NOMO-1 (cell line): Measurements from ENCODE around the gene FAHD2A.
"Not testable (repeated sequence)": the region's sequence is repeated elsewhere in the genome, so short reads cannot be mapped to it uniquely, and the experiment has no call there.

Experiments
- DNase-seq, 2 experiments: peaks; one replicate each; lab custom pipeline; 2025; ENCODE audit not compliant: unreplicated experiment in 2 of 2; lab: John Stamatoyannopoulos, UW

Gene FAHD2A, protein sequence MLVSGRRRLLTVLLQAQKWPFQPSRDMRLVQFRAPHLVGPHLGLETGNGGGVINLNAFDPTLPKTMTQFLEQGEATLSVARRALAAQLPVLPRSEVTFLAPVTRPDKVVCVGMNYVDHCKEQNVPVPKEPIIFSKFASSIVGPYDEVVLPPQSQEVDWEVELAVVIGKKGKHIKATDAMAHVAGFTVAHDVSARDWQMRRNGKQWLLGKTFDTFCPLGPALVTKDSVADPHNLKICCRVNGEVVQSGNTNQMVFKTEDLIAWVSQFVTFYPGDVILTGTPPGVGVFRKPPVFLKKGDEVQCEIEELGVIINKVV

DNA sequence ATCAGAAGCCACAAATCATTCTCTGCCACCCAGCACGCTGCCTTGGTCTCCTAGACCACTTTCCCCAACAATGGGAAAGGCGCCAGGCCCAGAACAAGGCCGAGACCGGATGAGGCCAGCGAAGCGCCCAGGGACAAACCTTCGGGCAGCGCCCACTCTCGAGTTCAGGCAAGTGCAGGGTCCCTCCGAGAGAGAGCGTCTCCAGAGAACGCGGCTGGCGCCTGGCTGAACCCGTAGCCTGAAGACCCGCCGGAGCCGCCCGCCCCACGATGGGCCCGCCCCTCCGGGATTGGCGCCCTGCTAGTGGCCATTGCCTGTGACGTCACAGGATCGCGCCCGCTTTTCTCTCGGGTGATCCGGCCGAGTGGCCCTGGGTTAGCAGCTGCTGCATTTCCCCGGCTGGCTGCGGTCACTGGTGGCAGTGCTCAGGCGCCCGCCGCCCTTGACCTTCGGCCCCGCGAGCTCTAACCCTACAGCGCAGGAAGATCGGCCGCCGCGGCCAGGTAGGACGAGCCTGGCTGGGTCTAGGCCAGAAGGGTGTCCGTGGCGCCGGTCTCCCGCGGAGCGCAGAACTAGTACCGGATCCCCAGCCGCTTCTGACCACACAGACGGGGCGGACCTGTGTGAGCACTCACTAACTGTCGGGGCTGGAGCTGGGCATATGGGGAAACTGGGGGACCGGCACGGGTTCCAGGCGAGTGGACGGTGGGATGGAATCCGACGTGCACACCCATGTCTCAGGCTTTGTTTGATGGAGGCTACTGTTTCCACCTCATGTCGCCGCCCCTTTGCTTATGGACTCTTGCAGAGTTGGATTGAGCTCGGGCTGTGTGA is at the start of gene FAHD2A:
TSS of gene FAHD2A (plus strand) at position 339 of the 834 bp plus-strand sequence. CDS start 2,851 bp downstream, outside the sequence.
- DNase-seq = peak; percentile 90 to 93

DNA sequence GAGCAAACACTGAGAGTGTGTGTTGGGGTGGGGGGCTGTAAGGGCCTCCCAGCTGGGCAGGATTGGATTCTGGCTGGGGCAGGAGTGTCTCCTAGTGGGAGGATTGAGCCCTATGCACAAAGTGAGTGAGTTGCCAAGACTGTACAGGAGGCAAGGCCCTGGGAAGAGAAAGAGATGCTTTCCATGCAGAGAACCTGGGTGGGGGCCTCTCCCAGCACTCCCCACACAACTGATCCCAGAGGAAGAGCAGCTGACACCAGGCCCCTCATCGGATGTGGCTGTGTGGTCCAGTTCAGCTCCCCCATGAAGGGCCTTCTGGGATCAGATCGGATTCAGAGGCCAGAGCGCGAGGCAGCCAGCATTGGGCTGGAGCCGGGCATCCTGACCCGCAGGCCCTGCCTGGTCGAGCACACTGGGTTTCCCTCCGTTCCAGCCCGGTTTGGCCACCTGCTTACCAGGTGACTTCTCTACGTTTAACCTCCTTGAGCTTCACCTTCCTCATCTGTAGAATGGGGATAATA is 49.4 kb upstream of the FAHD2A start:
- no peak for DNase-seq

DNA sequence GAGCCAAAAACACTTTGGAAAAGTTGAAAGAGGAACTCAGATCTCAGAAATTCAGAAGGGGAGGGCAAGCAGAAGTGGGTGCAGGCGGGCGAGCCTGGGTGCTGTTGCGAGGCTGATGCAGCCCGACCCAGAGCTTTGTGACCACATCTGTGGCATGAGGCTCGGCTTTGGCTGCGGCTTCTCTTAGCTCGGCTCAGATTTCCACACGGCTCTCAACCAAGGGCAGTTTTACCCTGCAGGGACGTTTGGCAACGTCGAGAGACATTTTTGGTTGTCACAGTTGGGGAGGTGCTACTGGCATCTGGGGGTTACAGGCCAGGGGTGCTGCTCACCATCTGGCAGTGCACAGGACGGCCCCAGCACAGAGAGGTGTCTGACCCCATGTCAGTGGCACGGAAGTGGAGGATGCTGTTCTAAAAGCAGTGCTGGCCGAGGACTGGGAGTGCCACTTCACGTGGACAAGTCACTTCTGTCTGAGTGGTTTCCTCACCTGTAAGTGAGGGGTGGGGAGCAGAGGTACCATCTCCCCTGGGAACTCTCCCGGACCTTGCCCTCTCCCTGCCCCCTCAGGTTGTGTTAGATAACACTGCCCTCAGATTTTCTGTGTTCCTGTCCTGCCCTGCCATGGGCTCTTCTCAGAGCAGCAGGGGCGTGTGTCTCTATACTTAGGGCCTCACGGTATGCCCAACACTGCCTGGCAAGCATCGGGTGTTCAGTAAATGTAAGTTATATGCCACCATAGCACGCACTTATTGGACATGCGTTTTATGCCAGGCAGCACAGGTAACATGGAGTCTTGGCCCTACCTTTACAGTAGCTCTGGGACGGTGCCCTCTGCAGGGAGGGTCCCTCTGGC is 48.7 kb upstream of the FAHD2A start:
- DNase-seq = no peak

DNA sequence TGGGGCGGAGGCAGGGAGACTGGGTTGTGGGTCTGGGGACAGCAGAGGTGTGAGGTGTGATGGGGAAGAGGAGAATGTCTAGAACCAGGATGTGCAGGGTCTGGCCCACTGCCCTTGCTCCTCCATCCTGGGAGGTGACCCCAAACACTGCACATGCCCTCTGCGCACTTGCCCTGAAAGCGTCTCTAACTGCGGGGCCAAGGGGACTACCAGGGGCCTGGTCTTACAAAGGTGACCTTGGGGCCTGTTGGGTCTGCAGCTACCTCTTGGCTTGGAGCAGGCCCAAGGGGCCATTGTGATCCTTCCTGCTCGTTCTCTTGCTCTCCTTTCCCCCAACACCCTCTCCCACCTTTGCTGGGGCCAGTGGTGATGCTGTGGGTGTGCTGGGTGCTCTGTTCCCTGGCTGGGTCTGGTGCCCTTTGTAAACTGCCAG is 48.0 kb upstream of the FAHD2A start:
- DNase-seq = no peak

DNA sequence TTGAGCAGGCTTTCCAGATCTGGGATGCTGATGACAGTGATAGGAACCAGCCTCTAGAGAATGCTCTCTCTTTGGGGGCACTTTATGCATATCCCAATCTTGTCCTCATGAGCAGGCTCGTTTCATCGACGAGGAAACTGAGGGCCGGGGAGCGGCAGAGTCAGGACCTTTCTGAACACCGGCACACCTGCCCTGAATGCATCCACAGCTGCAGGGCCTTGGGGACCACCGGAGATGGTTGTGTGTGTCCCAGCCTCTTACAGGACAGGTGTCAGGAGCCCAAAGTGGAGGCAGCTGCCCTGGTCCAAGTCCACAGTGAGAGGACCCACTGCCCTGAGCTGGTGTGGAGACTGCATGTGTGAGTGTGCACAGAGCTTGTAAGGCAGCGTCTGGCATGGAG is 47.6 kb upstream of the FAHD2A start:
- DNase-seq = no peak

DNA sequence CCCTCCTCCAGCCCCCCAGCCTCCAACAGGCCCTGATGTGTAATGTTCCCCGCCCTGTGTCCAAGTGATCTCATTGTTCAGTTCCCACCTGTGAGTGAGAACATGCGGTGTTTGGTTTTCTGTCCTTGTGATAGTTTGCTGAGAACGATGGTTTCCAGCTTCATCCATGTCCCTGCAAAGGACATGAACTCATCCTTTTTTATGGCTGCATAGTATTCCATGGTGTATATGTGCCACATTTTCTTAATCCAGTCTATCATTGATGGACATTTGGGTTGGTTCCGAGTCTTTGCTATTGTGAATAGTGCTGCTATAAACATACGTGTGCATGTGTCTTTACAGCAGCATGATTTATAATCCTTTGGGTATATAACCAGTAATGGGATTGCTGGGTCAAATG is 47.0 kb upstream of the FAHD2A start:
- DNase-seq = not testable (repeated sequence)

DNA sequence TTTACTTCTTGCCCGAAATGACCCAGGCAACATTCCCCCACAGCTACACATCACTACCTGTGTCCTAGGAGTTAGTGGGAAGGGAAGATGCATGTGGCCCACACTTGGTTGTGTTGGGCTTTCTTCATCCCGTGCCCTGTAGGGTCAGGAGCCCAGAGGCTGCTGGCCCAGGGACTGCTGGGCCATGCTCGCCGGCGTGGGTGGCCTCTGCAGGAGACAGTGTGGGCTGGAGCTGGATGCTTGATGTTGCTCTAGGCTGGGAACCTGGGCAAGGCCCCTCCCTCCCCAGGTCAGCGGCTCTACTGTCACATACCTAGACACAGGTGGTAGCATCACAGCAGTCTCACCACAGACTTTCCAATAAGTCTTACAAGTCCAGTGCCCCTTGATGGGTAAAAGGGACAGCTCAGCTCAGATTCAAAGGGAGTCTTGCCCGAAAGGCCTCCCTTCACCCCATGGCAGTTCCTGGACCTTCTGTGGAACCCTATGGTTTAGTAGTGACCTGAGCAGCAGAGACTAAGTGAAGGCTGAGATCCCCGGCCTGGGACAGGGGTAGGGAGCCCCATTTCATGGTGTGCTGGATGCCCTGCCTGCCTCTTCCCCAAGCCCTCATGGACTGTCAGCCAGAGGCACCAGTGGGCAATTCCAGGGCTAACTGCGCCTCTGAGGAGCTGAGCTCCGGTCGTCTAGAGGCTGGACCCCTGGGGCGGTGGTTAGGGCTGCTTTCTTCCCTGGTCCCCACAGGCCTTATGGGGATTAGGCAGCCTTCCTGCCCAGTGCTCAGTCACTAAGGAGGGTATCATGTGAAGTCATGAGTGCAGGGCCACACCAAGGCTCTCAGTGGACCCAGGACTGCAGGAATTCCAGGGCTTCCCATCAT is 45.4 kb upstream of the FAHD2A start:
- DNase-seq = no peak

DNA sequence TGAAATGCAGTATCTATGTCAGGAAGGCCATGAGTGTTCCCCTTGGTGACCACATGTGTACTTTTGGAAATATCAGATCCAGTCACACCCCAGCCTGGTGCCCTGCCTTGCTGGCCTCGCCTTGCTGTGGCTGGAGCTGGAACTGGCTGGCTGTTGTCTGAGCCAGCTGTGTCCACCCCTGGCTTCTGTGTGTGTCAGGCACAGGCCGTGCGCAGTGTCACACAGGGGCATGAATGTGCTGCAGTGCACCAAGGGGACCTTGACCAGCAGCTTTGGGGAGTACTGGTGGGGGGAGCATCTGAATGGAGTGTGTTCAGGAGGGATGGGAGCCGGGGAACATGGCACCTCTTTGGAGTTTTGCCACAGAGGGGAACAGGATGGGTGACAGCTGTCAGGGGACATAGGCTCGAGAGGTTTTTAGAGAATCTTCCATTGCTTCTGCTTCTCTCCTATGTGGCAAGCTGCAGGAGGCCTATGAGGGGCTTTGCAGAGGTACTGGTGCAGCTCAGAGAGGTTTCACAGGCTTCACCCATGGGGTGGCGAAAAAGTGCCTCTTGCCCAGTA is 44.7 kb upstream of the FAHD2A start:
- DNase-seq = no peak

DNA sequence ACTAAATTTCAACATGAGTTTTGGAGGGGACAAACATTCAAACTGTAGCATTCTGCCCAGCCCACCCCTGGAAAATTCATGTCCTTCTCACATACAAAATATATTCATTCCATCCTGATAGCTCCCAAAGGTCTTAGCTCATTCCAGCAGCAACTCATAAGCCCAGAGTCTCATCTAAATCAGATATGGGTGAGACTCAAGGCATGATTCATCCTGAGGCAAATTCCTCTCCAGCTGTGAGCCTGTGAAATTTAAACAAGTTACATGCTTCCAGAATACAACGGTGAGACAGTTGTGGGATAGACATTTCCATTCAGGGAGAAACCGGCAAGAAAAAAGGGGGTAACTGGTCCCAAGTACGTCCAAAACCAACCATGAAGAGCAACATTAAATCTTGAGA is 43.5 kb upstream of the FAHD2A start:
- no peak for DNase-seq

DNA sequence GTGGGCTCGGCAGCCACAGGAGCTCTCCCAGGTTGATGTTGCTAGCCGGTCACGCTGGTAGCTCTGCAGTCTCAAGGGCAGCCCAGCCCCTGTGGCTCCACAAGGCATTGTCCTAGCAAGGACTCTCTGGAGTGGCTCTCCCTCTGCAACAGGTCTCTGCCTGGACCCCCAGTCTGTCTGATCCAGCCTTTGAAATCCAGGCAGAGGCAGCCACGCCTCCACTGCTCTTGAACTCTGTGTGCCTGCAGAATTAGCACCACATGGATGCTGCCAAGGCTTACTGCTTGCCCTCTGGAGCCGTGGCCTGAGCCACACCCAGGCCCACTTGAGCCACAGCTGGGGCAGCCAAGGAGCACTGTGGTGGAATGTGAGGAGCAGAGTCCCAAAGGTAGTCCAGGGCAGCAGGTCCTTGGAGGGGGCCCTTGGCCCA is 43.0 kb upstream of the FAHD2A start:
- no peak for DNase-seq

DNA sequence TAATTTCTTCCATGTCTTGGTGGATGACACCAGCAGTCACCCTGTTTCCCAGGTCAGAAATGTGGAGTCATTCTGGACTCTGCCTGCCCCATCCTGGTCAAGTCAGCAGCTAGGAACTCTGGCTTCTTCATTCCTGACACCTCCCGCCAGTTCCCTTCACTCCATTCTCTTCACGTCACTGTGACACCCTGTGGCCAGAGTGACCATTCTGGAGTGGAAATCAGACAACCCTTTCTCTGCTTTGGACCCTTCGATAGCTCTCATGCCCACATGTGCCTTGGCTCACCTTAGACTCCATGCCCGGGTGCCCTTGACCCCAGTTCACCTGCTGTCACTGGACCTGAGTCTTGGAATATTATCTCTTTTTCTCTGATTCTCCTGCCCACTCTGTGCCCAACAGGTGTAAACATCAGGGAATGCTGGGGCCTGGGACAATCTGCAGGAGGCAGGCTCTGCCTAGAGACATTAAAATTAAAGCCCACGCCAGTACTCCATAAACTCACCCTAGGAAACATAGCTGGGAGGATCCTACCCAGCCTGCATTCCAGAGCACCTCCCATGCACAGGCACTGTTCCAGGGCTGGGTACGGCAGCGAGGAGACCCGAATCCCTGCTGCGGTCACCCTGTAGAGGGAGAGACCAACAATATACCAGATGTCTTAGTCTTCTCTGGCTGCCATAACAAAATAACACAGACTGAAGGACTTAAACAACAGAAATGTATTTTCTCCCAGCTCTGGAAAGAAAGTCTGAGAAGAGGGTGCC is 41.1 kb upstream of the FAHD2A start:
- DNase-seq = no peak

DNA sequence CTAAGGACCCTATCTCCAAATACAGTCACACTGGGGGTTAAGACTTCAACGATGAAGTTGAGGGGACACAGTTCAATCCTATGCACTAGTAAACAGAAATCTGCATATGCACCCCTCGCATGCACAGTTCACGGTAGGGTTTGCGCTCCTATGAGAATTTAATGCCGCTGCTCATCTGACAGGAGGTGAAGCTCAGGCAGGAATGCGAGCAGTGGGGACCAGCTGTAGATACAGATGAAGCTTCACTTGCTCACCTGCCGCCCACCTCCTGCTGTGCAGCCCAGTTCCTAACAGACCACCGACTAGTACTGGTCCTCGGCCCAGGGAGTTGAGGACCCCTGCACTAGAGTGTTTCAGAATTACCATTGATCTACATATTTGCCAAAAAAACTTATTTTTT is 40.0 kb upstream of the FAHD2A start:
- DNase-seq = no peak

DNA sequence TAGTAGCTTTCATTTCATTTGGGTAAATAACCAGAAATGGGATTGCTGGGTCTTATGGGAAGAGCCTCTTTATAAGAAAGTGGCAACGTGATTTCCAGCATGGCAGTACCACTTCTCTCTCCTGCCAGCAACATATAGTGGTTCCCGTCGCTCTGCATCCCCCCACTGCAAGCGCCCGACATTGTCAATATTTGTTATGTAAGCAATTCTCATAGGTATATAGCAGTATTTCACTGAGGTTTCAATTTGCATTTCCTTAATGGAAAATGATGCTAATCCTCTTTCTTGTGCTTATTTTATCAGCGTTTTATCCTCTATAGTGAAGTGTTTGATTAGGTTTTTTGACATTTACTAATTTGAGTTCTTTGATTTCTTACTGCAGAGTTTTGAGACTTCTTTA is 36.0 kb upstream of the FAHD2A start:
- no peak for DNase-seq

DNA sequence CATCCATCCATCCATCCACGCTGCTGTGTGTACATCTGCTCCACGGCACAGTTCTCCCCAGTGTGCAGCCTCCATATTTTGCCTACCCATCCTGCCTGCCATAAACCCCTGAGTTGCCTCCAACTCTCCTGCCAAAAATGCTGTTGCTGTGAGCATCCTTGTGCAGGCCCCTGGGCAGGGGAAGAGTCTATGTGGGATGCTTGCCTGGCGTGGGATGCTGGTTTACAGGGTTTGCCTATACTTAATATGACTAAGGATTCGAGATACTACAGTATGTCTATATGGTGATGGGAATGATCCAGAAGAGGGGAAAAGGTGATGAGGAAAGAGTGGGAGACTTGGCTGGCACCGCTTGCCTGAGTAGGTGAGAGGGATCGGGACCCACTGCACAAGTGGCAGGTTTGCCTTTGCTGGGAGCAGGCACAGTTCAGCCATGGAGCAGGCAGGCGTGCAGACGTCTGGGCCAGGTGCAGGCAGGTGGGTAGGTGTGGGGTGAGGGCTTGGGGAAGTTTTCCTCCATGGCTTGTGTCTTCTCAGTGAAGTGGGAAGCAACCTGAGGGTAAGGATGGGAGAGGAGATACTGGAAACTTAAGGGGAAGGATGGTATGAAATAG is 30.2 kb upstream of the FAHD2A start:
- DNase-seq = no peak

DNA sequence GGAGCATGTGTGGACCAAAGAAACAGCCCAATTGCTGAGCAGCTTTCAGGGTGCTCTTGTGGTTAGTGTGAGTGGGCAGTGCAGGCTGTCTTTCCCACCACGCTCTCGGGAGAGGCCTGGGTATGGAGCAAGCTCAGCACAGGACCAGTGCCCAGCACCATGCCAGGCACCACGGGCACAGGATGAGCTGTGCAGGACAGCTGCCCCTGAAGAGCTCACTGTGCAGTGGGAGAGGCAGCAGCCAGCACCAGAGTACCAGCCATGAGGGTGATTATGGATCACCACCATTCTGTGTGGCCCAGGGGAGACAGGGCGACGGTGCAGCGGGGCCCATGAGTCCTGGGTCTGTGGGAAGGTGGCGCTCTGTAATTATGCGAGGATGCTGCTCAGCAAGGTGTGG is 29.7 kb upstream of the FAHD2A start:
- no peak for DNase-seq

DNA sequence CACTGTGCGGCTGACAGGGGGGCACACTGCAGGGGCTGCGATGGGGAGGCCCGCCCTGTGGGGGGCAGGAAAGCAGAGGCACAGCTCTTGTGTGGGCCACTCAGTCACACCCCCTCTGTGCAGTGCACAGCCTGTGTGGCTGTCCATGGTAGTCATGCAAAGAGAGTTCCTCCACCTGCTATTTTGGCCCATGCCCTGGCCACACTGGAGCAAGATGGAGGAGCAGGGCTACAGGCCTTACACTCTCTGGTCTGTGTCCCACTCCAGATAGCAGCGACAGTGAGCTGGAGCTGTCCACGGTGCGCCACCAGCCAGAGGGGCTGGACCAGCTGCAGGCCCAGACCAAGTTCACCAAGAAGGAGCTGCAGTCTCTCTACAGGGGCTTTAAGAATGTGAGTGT is 28.5 kb upstream of the FAHD2A start:
- DNase-seq = no peak

DNA sequence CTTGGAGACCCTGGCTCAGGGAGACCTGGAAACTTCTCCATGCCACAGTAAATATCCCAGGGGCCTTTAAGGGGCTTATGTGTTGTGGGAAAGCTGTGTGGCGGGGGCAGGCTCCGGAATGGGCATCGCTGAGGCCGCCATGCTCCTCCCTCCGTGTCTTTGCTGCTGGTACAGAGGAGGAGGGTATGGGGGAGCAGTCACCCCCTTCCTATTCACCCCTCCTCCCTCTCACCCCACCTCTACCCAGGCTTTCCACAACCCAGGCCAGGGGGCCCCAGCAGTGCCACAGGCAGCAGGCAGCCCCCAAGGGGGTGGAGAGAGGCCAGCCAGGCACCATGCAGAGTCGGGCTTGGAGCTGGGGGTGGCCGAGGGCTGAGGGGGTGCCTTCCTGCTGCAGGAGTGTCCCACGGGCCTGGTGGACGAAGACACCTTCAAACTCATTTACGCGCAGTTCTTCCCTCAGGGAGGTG is 28.0 kb upstream of the FAHD2A start:
- DNase-seq = no peak

DNA sequence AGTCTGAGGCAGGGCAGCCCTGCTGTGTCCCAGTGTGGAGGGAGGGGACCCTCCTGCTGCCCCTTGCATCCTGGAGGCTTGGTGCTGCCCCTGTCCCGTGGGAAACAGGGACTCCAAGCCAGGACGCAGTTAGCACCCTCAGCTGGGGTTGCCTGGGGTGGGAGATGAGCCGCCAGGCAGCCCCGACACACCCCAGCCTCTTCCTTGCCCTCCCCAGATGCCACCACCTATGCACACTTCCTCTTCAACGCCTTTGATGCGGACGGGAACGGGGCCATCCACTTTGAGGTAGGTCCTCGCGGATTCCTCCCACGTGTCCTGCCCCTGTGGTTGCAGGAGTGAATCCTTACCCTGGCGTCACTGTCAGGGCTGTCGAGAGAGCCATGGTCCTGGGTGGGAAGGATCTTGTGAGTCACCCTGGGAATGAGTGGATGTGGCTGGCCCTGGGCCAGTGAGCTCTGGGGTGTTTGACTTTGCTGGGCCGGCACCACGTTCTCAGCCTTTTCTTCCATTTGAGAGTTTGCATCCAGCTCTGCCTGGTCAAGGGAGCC is 27.5 kb upstream of the FAHD2A start:
- no peak for DNase-seq
